NT2/D1 (cell line): ENCODE measurements around the gene OR51B4.

ENCODE experiments used
- SUZ12 ChIP-seq: IDR thresholded peaks from 2 replicates; pipeline ENCODE4 v1.6.1; 2011; ENCODE audit not compliant: insufficient read length, insufficient read depth; ENCODE audit errors: extremely low read depth
- YY1 ChIP-seq: IDR thresholded peaks from 2 replicates; pipeline ENCODE4 v1.6.1; 2011; ENCODE audit not compliant: insufficient read length, insufficient read depth

GRCh38 chr11:5290106-5290505, 11.6 kb downstream of the OR51B4 start:
- TF ChIP-seq SUZ12 = no peak
- no peak for TF ChIP-seq YY1
